CD14-positive monocyte (primary cell): ENCODE data around the gene EXD3. TPM values are rescaled to one million over a fixed set of nuclear protein-coding genes. Genes with fewer than 3 reads are reported as not detected.

ENCODE experiments used
- DNase-seq, 3 donors: peaks; one replicate each; pipeline ENCODE4 v3.0.0-alpha.2; 2011 to 2022
- H2AFZ ChIP-seq: 2 replicates; pipeline ENCODE4 v1.6.0; 2012; ENCODE audit warnings: mild to moderate bottlenecking, low read depth, low read length, inconsistent platforms; ENCODE audit not compliant: insufficient read depth, poor library complexity, severe bottlenecking
- H3K27ac ChIP-seq, 2 donors: 1 replicate in 1 of 2; 2 replicates in 1 of 2; pipeline ENCODE4 v1.5.1; 2012 to 2013; ENCODE audit warnings: low read length in 2 of 2, control low read depth in 1 of 2, inconsistent platforms in 1 of 2, low read depth in 1 of 2, mild to moderate bottlenecking in 1 of 2
- H3K27me3 ChIP-seq, 2 donors: one replicate each; pipeline versions ENCODE4 v1.6.0 to v1.6.1; 2011 to 2013; ENCODE audit warnings: low read length in 2 of 2; ENCODE audit not compliant: control insufficient read depth in 2 of 2, insufficient read depth in 2 of 2
- H3K36me3 ChIP-seq, 2 donors: replicated peaks in 1 of 2; 1 replicate in 1 of 2; 2 replicates in 1 of 2; pipeline versions ENCODE4 v1.5.1 to v1.6.1; 2012 to 2013; ENCODE audit warnings: low read length in 2 of 2, control low read depth in 1 of 2, inconsistent platforms in 1 of 2, mild to moderate bottlenecking in 1 of 2; ENCODE audit not compliant: insufficient read depth in 2 of 2, control insufficient read depth in 1 of 2
- H3K4me1 ChIP-seq, 2 donors: 1 replicate in 1 of 2; 2 replicates in 1 of 2; pipeline versions ENCODE4 v1.5.1 to v1.6.1; 2012 to 2013; ENCODE audit warnings: low read length in 2 of 2, control low read depth in 1 of 2, inconsistent platforms in 1 of 2, mild to moderate bottlenecking in 1 of 2, moderate library complexity in 1 of 2; ENCODE audit not compliant: insufficient read depth in 2 of 2, control insufficient read depth in 1 of 2
- H3K4me2 ChIP-seq: replicated peaks from 2 replicates; pipeline ENCODE3; 2012; ENCODE audit warnings: low read length, moderate library complexity, mild to moderate bottlenecking; ENCODE audit not compliant: poor library complexity, severe bottlenecking; ENCODE audit errors: extremely low read depth
- H3K4me3 ChIP-seq, 3 experiments: fragments of 200-600 bp in 1 of 3; sonication (generic) in 1 of 3; replicated peaks in 1 of 3; 1 replicate in 2 of 3; 2 replicates in 1 of 3; pipeline ENCODE4 v1.5.1; 2011 to 2013; ENCODE audit warnings: low read length in 3 of 3, mild to moderate bottlenecking in 3 of 3, control low read depth in 2 of 3, low read depth in 2 of 3, inconsistent platforms in 1 of 3, moderate library complexity in 1 of 3
- H3K79me2 ChIP-seq: 2 replicates; pipeline ENCODE4 v1.6.0; 2012; ENCODE audit warnings: mild to moderate bottlenecking, control low read depth, inconsistent platforms, low read length, moderate library complexity; ENCODE audit not compliant: insufficient read depth
- H3K9ac ChIP-seq: 2 replicates; pipeline ENCODE4 v1.6.0; 2017; ENCODE audit warnings: low read length, mild to moderate bottlenecking; ENCODE audit not compliant: insufficient read depth, poor library complexity, severe bottlenecking
- H3K9me3 ChIP-seq, 2 donors: replicated peaks in 1 of 2; 1 replicate in 1 of 2; 2 replicates in 1 of 2; pipeline versions ENCODE4 v1.5.1 to v1.6.1; 2012 to 2013; ENCODE audit warnings: low read length in 2 of 2, control low read depth in 1 of 2; ENCODE audit not compliant: control insufficient read depth in 1 of 2, insufficient read depth in 1 of 2
- H4K20me1 ChIP-seq: 2 replicates; pipeline ENCODE4 v1.6.0; 2012; ENCODE audit warnings: mild to moderate bottlenecking, low read length, control low read depth, moderate library complexity; ENCODE audit not compliant: insufficient read depth
- H3K27ac Mint-ChIP-seq, 7 donors: one replicate each; pipeline ENCODE4 v1.8.0; 2020; ENCODE audit warnings: mild to moderate bottlenecking in 7 of 7, mixed read lengths in 7 of 7, moderate library complexity in 6 of 7, inconsistent platforms in 2 of 7
- H3K27me3 Mint-ChIP-seq, 3 donors: one replicate each; pipeline ENCODE4 v1.8.0; 2021 to 2022; ENCODE audit warnings: low read depth in 3 of 3, mild to moderate bottlenecking in 3 of 3, mixed read lengths in 3 of 3, moderate library complexity in 3 of 3, inconsistent platforms in 1 of 3
- H3K36me3 Mint-ChIP-seq, 2 donors: one replicate each; pipeline ENCODE4 v1.8.0; 2020; ENCODE audit warnings: mixed read lengths in 2 of 2, inconsistent platforms in 1 of 2, mild to moderate bottlenecking in 1 of 2
- H3K4me1 Mint-ChIP-seq: one replicate; pipeline ENCODE4 v1.8.0; 2020; ENCODE audit warnings: mild to moderate bottlenecking, mixed read lengths
- H3K4me3 Mint-ChIP-seq, 2 donors: one replicate each; pipeline ENCODE4 v1.8.0; 2020; ENCODE audit warnings: mild to moderate bottlenecking in 2 of 2, mixed read lengths in 2 of 2, moderate library complexity in 1 of 2
- H3K9me3 Mint-ChIP-seq, 7 donors: one replicate each; pipeline ENCODE4 v1.8.0; 2020 to 2022; ENCODE audit warnings: mixed read lengths in 7 of 7, mild to moderate bottlenecking in 6 of 7, moderate library complexity in 6 of 7, inconsistent platforms in 2 of 7
- WGBS: methylation state at CpG from one replicate; pipeline ENCODE4 v1.1.5; 2013; ENCODE audit warnings: missing lambda C conversion rate; ENCODE audit not compliant: insufficient coverage; 5-methylcytosine and 5-hydroxymethylcytosine counted together
- intact Hi-C, 2 donors: fragments of 100-400 bp; cut with micrococcal nuclease; formaldehyde crosslinking; loops; one replicate each; pipeline versions ENCODE4 v1.15.0 to v1.15.1; 2023
- polyA plus RNA-seq, 3 donors: library from polyadenylated mRNA; depleted of rRNA in 1 of 3; unstranded in 2 of 3; stranded (reverse) in 1 of 3; fragments of 300-500 nt in 2 of 3; fragments of >200 nt in 1 of 3; fragmentation: Illumina TruSeq in 2 of 3; gene quantifications; 1 replicate in 2 of 3; 2 replicates in 1 of 3; pipeline ENCODE4 v1.2.3, GENCODE V29; 2012 to 2021
- TF ChIP-seq, protein P1 (sequence below): fragments of 200-600 bp; IDR thresholded peaks from one replicate; pipeline ENCODE4 v1.8.0; 2022; ENCODE audit warnings: antibody characterized with exemption, mild to moderate bottlenecking

The EXD3 gene
- polyA plus RNA-seq, 3 donors: 2.0 to 10.8 (median 3.0) TPM

DNA sequence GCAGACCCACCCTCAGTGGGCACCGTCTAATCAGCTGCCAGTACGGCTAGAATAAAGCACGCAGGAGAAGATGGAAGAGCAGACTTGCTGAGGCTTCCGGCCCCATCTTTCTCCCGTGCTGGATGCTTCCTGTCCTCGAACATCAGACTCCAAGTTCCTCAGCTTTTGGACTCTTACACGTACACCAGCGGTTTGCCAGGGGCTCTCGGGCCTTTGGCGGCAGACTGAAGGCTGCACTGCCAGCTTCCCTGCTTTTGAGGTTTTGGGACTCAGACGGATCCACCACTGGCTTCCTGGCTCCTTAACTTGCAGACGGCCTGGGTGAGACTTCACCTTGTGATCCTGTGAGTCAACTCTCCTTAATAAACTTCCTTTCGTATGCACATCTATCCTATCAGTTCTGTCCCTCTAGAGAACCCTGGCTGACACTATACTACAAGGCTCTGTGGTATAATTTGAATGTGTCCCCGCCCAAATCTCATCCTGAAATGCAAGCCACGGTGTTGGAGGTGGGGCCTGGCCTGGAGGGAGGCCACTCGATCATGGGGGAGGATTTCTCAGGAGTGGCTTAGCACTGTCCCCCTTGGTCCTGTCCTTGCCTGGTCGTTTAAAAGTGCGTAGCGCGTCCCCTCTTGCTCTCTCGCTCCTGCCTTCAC is 89.8 kb downstream of the EXD3 start:
- no peak overlapping the region for H3K27ac Mint-ChIP-seq
- TF ChIP-seq, protein P1, sequence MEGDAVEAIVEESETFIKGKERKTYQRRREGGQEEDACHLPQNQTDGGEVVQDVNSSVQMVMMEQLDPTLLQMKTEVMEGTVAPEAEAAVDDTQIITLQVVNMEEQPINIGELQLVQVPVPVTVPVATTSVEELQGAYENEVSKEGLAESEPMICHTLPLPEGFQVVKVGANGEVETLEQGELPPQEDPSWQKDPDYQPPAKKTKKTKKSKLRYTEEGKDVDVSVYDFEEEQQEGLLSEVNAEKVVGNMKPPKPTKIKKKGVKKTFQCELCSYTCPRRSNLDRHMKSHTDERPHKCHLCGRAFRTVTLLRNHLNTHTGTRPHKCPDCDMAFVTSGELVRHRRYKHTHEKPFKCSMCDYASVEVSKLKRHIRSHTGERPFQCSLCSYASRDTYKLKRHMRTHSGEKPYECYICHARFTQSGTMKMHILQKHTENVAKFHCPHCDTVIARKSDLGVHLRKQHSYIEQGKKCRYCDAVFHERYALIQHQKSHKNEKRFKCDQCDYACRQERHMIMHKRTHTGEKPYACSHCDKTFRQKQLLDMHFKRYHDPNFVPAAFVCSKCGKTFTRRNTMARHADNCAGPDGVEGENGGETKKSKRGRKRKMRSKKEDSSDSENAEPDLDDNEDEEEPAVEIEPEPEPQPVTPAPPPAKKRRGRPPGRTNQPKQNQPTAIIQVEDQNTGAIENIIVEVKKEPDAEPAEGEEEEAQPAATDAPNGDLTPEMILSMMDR: no peak
- peaks cover 4 to 16% of the 10 kb centered on the region in 2 donors for H3K9me3 ChIP-seq
- H3K36me3 Mint-ChIP-seq: no peaks in the 10 kb centered on the region
- H3K4me2 ChIP-seq: no peak overlapping the region
- peaks cover 5 to 29% (median 17%) of the 10 kb centered on the region in 7 donors for H3K9me3 Mint-ChIP-seq
- no peaks in the 10 kb centered on the region for H4K20me1 ChIP-seq
- 83% methylated on average over 18 of the region's 21 CpGs for WGBS
- no peaks in the 10 kb centered on the region for H3K79me2 ChIP-seq
- H3K4me1 Mint-ChIP-seq: no peaks in the 10 kb centered on the region
- H2AFZ ChIP-seq: no peak overlapping the region
- no peak overlapping the region for H3K27ac ChIP-seq
- H3K9ac ChIP-seq: no peak overlapping the region
- H3K27me3 ChIP-seq: no peaks in the 10 kb centered on the region
- no peak overlapping the region for H3K4me3 Mint-ChIP-seq
- H3K36me3 ChIP-seq: no peaks in the 10 kb centered on the region
- H3K27me3 Mint-ChIP-seq: peaks cover 0 to 6% (median 0%) of the 10 kb centered on the region in 3 donors
- H3K4me1 ChIP-seq: no peaks in the 10 kb centered on the region
- H3K4me3 ChIP-seq: no peak overlapping the region
- intact Hi-C loops: no loop called here
- DNase-seq: no peak

DNA sequence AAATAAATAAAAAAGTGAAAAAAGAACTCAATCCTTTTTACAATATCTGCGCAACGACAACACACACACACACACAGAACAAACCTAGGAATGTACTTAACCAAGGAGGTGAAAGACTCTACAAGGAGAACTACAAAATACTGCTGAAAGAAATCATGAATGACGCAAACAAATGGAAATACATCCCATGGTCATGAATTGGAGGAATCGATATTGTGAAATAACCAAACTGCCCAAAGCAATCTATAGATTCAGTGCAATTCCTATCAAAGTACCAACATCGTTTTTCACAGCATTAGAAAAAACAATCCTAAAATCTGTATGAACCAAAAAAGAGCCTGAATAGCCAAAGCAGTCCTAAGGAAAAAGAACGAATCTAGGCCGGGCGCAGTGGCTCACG is 91.0 kb downstream of the EXD3 start:
- H3K4me3 Mint-ChIP-seq: no peak overlapping the region
- Histone ChIP-seq H3K9me3 (peaks cover 4 to 11% of the 10 kb centered on the region in 2 donors), H3K79me2 (no peaks in the 10 kb centered on the region), H2AFZ (no peak overlapping the region), H4K20me1 (no peaks in the 10 kb centered on the region), H3K36me3 (no peaks in the 10 kb centered on the region), H3K4me2 (no peak overlapping the region), H3K4me3 (no peak overlapping the region), H3K4me1 (peaks cover 5% of the 10 kb centered on the region in 2 donors), H3K9ac (no peak overlapping the region), H3K27ac (no peak overlapping the region), H3K27me3 (no peaks in the 10 kb centered on the region)
- WGBS: 100% methylated on average over 3 of the region's 9 CpGs
- peaks cover 5% of the 10 kb centered on the region for H3K4me1 Mint-ChIP-seq
- H3K27ac Mint-ChIP-seq: no peak overlapping the region
- intact Hi-C loops: no loop called here
- TF ChIP-seq, protein P1: no peak
- no peaks in the 10 kb centered on the region for H3K36me3 Mint-ChIP-seq
- peaks cover 0 to 1% (median 0%) of the 10 kb centered on the region in 3 donors for H3K27me3 Mint-ChIP-seq
- H3K9me3 Mint-ChIP-seq: peaks cover 5 to 23% (median 14%) of the 10 kb centered on the region in 7 donors
- no peak for DNase-seq
